ENCODE results near the gene DTL.

Gene DTL

DNA sequence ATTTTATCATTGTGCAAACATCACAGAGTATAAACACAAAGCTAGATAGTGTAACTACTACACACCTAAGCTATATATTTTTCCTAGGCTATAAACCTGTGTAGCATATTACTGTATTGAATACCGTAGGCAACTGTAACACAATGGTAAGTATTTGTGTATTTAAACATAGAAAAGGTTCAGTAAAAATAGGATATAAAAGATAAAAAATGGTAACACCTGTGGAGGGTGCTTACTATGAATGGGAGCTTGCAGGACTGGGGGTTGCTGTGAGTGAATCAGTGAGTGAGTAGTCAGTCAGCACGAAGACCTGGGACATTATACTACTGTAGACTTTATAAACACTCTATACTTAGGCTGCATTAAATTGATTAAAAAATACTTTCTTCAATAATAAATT, 4.1 kb downstream of the DTL start:
- DNase-seq = no peak

GRCh38 chr1:212040629-212041412, 5.3 kb downstream of the DTL start:
- DNase-seq = no peak

DNA sequence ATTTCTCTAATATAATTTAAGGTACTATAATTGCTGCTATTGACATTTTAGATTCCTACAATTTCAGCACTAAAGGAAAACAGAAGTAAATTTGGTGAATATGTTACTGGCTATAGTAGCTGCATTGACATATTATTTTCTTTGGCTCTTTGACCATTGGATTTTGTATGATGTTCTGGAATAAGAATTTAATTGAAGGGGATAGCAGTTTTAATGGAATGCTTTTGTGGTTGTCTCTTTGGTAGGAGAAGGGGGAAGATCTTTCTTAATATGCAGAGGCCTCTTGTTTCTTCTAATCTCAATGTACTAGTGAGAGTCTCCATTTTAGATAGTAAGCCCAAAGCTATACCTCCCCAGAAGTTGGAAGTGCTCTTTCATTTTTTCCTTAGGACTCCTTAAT, 6.9 kb downstream of the DTL start:
- no peak for DNase-seq

GRCh38 chr1:212044851-212045250, 9.3 kb downstream of the DTL start:
- no peak for DNase-seq

- DNase-seq = no peak
Measured at GRCh38 chr1:212045981-212046380, 10.4 kb downstream of the DTL start.

- DNase-seq = no peak
Measured at GRCh38 chr1:212053993-212054392, 18.4 kb downstream of the DTL start.

DNA sequence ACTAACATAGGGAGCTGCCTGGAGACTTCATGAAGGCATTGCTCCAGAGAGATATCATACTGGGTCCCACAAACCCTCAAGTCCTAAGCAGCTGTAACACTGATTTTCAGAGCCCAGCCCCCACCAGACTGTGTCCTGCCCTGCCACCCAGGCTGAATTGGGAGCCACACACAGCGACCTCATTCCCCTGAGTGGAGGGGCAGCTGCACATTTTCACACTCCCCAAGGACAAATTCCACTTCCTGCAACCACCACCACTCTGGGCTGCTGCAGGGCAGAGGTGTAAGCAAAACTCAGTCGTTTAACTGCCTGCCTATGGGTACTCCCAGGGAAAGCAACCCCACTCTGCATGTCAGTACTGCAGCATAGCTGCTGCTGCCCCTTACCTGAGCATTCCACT, 19.8 kb downstream of the DTL start:
- no peak for DNase-seq

- DNase-seq = no peak
Measured at GRCh38 chr1:212060632-212061472, 25.3 kb downstream of the DTL start.

- DNase-seq = no peak
Measured at GRCh38 chr1:212062832-212063438, 27.4 kb downstream of the DTL start.

DNA sequence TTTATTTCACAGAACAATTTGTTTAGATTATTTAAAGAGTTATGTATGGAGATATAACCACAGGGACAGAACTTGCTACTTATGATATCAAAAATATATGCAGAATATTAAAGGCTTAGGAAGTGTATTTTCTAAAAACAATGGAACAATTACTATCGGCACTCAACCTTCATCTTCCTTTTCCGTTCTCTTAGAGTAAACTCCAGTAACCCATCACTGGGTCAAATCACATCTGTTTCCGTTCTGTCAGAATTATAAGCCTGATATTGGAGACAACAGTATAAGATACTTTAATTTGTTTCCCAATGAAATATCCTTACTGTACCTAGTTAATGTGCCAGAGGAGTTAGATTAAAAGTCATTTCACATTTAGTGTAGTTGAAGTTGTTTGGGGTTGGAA, 32.2 kb downstream of the DTL start:
- no peak for DNase-seq

DNA sequence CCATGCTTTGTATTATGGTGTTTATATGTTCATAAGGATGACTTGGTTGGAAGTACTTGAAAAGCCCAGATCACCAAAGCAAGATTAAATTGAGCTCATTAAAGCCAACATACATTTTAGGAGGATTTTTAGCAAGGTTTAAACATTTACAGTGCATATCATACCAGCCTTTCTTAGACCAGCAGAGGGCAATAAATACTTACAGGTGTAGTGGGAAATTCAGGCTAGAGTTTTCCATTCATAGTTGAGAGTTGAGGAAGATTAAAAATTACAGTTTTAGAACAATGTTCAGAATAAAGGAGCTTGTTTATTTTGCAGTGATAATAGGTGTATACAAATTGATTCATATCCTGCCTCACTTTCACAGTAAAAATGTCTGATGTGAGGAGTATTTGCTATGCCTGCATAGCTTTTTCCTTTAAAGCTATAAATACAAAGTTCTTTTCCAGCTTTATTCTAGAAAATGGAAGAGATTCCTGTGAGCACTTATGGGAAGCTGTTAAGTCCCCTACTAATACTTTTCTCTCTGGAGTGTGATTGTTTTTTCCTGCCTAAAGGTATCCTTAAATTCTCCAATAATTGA, 35.3 kb downstream of the DTL start:
- no peak for DNase-seq

DNA sequence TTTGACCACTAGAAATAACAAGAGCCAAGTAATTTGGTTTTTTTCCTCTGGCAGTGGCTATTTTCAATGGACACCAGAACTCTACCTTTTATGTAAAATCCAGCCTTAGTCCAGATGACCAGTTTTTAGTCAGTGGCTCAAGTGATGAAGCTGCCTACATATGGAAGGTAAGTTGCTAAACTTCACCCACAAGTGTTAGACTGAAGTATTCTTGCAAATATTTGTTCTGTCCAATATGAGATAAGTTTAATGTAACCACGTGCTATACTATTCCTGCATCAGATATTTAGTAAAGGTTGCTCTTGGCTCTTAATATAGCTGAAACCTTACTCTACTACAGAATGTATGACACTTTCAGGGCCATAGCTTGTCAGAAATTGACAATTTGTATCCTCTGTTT, 36.5 kb downstream of the DTL start:
- no peak for DNase-seq

- DNase-seq = no peak
Measured at GRCh38 chr1:212073490-212073889, 37.9 kb downstream of the DTL start.

DNA sequence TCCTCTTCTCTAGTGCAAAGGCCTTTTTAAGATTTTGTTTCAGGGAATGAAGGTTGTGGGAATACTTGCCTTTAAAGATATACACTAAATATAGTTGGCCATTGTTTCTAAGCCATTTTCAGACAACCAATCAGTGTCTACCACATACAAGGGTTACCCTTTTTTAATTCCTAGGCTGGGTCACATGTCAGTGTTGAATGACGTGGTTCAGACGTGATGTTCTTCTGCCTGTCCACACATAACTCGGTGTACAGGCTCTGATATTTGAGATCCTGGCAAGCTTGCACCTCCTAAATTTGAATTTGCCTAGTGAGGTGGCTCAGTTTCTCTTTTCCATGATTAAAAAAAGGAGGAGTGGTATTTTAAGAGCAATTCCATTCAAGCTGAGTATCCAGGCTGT, 38.8 kb downstream of the DTL start:
- no peak for DNase-seq

GRCh38 chr1:212074856-212075255, 39.3 kb downstream of the DTL start:
- DNase-seq = no peak

DNA sequence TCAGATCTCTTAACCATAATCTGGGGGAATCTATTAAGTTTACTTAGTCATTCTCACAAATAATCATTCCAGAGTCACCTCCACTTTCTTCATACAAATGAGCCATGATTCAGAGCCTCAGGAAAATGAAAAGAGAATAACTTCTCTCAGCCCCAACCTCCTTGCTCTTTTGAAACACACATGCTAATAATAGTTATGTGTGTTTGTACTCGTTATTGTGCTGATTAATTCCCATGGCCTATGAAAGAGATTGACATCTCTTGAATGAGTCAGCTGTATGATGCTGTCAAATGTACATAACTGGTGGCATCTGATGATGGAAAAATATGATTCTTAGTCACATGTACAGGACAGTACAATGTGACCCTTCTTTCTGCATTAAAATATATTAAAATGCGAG, 41.5 kb downstream of the DTL start:
- DNase-seq = no peak

DNA sequence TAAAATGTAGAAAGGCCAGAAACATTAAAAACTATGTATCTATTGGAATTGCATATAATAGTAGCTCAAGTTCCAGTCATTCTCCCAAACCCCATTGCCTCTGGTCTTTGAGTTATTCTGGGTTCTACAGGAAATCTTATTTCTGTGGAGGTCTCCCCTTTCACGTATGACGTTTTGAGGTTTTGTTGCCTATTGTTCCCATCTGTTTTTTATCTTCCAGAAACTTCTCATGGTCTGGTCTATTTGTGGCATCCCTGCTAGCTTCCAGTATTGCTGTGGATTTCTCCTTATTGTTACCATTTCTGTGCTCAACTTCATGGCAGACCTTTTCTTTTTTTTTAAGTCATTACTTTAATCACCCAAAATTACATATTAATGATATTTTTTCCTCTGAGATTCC, 43.3 kb downstream of the DTL start:
- DNase-seq = no peak

- no peak for DNase-seq
Measured at GRCh38 chr1:212082765-212083406, 47.3 kb downstream of the DTL start.

GRCh38 chr1:212089560-212090163, 54.1 kb downstream of the DTL start:
- no peak for DNase-seq

DNA sequence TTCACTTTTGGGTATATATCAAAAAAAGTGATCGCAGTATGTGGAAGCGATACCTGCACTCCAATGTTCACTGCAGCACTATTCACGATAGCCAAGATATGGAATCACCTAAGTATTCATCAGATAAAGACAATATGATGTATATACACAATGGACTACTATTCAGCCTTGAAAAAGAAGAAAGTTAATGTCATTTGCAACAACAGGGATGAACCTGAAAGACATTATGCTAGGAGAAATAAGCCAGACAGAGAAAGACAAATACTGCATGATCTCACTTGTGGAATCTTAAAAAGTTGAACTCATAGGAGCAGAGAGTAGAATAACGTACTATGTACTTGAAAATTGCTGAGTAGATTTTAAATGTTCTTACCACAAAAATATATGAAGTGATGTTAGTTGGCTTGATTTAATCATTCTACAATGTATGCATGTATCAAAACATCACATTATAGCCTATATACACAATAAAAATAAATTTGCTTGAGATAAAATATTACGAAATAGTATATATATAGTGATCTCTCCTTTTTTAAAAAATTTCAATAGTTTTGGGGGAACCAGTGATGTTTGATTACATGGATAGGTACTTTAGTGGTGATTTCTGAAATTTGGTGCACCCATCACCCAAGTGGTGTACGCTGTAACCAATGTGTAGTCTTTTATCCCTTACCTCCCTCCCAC, 56.0 kb downstream of the DTL start:
- DNase-seq = no peak

DNA sequence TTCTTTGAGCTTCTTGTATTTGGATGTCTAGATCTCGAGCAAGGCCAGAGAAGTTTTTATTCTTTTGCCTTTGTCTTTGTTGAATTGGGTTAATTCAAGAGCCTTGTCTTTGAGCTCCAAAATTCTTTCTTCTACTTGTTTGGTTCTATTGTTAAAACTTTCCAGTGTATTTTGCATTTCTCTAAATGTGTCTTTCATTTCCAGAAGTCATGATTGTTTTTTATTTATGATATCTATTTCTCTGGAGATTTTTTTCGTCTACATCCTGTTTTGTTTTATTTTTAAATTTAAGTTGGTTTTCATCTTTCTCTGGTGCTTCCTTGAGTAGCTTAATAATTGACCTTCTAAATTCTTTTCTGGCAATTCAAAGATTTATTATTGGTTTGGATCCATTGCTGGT, 61.8 kb downstream of the DTL start:
- no peak for DNase-seq

- no peak for DNase-seq
Measured at GRCh38 chr1:212098310-212098709, 62.8 kb downstream of the DTL start.

All from activated T-cell treated with anti-CD3 and anti-CD28 coated beads for 4 hours (primary cell).